ENCODE data around the gene HNRNPH1.

DNA sequence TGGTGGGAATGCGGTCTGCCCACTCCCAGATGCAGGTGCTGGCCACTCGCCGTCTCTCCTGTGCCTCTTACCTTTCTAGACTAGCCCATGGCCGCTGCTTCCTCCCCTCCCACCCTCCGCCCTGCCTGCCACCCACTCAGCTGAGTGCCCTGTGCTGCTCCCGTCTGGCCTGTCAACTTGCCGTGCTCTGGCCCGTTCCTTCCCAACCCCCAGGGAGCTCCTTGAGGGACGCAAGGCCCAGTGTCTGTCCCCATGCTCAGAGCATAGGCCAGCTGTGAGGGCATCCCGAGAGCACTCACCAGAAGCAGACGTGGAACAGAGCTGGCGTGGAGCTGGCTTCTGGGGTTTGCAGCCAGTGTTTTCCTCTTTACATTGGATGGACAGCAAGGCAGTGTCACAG is 20.2 kb downstream of the HNRNPH1 start:
- TF ChIP-seq RAD21 (IDR thresholded peaks at IDR 0.05; ENCODE audit: low read depth), result no peak
- TF ChIP-seq YY1 (IDR thresholded peaks at IDR 0.05; ENCODE audit: low read depth), result no peak
- no peak for TF ChIP-seq TEAD4 (IDR thresholded peaks at IDR 0.05)
- TF ChIP-seq USF1 (IDR thresholded peaks at IDR 0.05), result no peak
- no peak for TF ChIP-seq MAX (IDR thresholded peaks at IDR 0.05)
- no peak for TF ChIP-seq CEBPB (IDR thresholded peaks at IDR 0.05)
